DMS53 treated with DMSO at 0.1 percent for 48 hours (cell line): Measurements from ENCODE around the gene SNRNP70.
A peak's percentile ranks its signal among the peaks of the same experiment; 100 is the strongest.
"Not testable (repeated sequence)": the region's sequence is repeated elsewhere in the genome, so short reads cannot be mapped to it uniquely, and the experiment has no call there.

Source experiments
- DNase-seq: peaks from one replicate; lab custom pipeline; 2025; ENCODE audit not compliant: unreplicated experiment; lab: John Stamatoyannopoulos, UW

The SNRNP70 gene

DNA sequence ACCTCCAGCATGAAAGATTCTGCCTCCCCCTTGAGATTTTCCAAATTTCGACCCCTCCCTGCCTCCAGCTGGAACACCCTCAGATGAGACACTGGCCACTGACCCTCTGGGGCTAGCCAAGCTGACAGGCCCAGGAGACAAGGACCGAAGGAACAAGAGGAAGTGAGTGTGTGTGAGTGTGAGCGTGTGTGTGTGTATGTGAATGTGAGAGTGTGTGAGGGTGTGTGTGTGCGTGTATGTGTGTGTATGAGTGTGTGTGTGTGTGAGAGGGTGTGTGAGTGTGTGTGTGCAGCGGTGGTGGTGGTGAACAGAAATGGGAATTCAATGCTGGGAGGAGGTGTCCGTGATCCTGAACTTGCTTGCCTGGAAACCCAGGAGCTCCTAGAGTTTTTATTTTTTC lies 56.1 kb downstream of the SNRNP70 start:
- DNase-seq, result no peak

DNA sequence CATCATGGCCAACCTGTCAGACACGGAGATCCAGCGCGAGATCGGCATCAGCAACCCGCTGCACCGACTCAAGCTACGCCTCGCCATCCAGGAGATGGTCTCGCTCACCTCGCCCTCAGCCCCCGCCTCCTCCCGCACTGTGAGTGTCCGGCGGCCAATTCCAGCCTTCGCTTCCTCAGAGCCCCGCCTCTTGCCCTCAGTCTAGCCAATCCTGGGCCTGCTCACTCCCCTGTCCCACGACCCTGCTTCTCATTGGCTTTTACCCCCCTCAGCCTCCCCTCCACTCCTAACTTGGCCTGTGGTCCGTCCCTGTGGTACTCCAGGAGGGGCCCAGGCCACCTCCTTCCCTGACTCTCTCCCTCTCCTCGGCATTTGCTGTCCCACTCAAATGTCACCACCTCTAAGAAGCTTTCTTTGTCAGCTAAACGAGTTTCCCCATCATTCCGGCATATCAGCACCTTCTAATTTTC lies 57.6 kb downstream of the SNRNP70 start:
- peak; percentile 52 for DNase-seq

DNA sequence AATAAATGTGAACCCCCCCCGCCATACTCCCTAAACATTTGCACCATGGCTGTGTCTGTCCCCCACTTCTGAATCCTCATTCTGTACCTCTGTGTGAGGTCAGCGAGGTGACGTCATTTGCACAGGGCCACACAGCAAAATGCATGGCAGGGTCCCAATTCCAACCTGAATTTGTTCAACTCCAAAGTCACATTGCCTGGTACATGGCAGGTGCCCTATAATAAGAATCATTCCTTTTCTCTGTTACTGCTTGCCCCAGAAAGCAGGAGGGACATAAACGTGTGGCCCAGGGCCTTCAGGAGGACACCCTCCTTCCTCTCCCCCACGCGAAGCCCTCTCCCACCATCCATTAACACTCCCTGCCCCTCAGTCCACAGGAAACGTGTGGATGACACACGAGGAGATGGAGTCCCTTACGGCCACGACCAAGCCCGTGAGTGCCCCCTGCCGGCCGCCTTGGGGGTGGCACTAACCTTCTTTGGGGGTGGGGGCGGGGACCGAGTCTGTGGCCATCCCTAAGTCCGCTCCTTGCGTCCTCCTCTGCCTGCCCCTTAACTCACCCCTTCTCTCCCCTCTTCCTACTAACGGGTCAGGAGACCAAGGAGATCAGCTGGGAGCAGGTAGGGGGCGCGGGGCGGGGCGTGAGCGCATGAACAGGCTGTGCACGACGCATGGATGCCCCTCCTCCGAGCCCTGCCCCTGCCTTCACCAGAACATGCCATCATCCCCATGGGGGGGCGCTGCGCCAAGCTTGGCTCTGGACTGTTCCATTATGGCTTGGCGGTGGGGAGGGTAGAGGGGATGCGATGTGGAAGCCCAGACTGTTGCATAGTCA lies 60.5 kb downstream of the SNRNP70 start:
- DNase-seq, result peak; percentile 8

DNA sequence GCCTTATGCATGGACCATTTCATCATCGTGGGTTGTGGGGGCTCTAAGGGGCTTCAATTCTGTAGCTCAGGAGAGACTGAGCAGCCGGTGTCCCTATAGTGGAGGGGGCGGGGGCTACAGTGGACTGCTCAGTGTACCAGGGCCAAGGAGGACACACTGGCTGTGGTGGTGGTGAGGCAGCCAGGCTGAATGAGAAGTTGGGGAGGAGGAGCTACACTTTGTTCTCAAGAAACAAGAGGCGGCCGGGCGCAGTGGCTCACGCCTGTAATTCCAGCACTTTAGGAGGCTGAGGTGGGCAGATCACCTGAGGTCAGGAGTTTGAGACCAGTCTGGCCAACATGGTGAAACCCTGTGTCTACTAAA lies 61.1 kb downstream of the SNRNP70 start:
- DNase-seq, result not testable (repeated sequence)

DNA sequence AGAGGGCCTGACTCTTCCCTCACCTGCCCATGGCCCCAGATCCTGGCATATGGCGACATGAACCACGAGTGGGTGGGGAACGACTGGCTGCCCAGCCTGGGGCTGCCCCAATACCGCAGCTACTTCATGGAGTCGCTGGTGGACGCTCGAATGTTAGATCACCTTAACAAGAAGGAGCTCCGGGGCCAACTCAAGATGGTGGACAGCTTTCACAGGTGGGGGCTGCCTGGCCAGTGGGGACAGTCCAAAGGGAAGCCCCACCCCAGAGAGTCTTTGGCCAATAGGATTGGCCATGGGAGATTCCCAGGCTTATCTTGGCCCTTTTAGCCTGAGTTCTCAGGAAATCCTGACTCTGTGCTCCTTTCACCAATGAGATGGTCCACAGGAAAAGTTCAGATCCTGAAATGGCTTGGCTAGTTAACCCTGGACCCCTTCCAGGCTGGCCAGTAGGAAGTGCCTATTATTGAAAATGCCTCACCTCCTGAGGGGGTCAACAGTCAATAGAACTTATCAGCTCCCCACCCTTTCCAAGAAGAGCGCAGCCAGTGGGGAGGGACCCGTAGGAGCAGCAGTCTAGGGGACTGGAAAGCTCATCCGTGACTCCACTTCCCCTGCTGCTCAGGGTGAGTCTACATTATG lies 62.9 kb downstream of the SNRNP70 start:
- no peak for DNase-seq

DNA sequence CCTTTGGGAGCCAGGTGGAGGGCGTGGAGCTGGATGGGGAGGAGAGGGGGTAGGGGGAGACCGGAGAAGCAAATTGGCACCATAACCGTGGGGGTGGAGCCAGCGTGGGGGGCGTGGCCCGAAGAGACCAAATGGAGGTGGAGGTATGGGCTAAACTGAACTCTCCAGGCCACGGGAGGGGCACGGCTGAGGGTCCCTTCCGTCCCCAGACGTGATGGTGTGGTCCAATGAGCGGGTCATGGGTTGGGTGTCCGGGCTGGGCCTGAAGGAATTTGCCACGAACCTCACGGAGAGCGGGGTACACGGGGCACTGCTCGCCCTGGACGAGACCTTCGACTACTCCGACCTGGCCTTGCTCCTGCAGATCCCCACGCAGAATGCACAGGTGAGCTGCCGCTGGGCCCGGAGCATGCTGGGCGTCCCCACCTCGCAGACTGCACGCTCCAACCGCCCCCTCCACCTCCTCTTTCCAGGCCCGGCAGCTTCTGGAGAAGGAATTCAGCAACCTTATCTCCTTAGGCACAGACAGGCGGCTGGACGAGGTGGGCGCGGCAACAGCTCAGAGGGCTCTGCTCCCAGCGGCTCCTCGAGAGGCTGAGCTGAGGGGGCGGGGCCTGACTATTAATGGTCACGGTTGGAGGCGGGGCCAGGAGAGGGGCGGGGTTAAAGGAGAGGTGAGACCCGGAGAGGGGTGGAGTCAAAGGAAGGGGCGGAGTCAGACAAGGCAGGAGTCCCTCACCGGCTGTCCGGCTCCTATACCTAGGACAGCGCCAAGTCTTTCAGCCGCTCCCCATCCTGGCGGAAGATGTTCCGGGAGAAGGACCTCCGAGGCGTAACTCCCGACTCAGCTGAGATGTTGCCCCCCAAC lies 63.8 kb downstream of the SNRNP70 start:
- DNase-seq, result peak; percentile 64

DNA sequence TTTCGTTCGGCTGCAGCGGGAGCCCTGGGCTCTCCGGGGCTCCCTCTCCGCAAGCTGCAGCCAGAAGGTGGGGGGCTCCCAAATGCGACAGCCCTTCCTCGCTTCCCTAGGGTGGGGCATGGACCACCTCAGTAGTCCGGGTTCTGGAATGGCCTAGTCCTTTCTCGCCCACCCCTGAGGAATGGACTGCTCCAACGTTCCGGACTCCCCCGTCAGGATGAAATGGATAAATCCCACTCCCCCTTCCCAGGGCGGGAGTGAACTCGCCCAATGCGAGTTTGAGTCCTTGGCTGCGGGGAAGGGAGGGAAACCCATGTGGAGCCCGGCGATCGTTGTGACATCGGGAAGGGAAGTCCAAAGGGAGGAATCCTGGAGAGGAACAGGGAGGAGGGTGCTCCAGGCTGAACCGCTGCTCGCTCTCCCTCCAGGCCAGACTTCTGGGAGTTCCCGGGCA lies 64.4 kb downstream of the SNRNP70 start:
- DNase-seq, result peak; percentile 79

DNA sequence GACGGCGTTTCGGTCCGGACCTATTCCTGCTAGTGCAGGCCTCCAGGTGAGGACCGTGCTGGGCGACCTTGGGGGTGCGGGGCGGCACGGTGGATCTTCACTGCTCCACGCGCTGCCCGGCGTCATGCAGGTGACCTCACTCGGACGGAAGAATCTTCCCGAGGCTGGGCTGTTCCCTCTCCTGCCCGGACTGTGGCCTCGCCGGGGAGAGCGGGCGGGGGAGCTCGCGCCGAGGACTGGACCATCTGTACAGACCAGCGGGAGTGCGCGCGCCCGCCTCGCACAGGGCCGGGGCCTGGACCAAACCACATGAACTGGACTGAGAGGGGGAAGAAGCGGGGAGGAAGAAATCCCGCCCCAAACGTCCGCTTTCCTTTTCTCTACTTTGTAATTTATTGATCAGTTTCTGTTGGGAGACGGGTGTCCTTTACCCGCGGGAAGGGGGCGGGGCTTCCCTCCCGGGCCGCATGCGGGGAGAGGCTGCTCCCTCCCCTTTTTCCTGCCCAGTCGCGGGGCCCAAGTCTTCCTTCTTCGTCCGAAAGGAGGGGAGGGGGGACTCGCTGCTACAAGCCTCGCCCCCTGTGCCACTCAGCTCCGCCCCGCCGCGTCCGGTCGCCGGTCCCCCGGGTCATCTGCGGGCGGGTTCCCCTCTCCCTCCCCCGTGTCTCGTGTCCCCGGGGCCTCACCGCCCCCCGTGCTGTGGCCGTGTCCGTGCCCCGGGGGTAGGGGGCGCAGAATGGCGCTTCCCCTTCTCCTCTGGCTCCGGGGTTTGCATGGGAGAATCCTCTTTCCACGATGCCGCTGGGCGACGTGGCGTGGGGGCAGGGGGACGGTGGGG lies 65.1 kb downstream of the SNRNP70 start:
- DNase-seq, result peak; percentile 86

DNA sequence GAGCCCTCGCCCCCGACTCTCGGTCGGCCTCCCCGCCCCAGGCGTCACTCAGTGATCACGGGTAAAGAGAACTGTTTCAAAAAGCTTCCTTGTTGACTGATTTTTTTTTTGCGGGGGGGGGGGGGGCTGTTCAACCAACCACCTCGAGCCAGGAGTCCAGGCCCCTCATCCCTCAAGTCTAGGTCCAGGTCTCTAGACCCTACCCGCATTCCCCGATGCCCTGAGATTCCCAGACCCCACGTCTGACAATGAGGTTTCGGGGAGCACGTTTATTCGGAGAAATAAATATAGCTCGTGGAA lies 65.6 kb downstream of the SNRNP70 start:
- DNase-seq, result peak; percentile 28

DNA sequence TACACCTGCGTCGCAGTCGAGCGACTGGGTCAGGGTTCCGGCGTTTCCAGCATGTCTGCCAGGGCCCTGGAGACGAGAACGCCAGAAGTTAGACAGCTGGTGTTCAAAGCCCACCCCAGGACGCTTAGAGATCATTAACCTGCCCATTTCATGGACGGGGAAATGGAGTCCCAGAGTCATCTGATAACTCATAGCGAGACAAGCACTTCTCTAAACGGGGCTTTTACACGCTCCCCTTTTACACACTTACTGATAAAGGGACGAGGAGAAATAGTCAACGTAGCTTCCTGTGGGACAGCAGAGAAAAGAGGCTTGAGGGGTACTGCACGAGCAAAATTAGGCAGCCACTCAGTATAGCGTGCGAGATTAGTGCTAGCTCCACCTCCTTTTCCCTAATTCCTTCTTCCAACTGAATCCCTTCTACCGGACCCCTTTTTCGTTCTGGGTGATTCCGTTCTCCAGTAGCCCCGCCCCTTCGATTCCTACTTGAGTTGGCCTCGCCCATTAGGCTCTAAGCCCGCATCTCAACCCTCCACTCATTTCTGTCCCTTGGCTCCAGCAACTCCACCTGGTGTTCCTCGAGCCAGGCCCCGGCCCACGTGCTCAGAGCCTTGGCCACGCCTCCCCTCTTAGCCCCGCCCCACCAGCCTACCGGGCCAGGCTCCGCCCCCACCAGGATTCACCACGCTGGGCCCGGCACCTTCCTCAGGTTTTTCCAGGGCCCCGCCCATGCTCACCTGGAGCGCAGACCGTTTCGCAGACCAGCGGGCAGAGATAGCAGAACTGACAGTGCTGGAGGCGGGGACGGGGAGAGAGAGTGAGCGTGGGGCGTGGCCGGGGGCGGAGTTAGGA lies 66.2 kb downstream of the SNRNP70 start:
- peak; percentile 77 for DNase-seq

DNA sequence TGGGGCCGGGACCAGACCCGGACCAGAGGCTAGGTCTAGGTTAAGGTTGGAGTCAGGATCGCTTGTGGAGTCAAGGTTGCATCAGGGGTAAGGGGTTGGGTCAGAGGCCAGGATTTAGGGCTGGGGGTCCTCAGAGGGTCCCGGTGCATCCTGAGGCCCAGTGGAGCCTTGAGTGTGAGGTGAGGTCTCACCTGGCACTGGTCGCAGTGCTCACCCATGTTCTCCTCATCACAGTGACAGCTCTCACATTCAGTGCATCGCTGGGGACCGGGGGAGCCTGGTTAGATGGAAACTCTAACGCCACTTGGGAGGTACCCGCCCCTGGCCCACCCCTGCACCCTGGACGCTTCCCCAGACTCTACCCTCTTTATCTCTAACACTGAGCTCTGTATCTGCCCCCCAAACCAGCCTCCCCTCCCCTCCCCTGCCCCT lies 66.9 kb downstream of the SNRNP70 start:
- DNase-seq, result no peak

DNA sequence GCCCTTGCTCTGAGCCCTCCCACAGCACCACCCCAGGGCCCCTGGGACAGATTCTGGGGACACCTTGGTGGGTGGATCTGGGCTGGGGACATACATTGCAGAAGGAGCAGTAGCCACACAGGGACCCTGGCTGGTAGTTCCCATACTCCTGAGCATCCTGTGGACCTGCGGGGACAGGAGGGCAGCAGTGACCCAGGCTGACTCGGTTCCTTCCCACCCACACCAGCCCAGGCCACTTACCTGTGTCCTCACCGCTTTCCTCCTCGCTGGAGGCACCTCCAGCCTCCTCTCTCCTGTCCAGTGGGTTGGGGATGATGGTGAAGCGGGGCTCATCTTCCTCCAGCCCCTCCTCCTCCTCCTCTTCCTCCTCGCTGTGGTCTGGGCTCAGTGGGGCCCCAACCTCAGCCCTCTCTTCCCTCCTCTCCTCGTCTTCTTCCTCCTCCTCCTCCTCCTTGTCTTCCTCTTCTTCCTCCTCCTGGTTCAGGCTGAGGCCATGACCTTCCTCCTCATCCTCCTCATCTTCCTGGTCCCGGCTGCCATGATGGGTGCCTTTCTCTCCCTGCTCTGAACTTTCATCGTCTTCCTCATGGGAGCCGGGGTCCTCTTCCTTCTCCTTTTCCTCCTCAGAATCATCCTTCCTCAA lies 68.0 kb downstream of the SNRNP70 start:
- DNase-seq, result no peak

DNA sequence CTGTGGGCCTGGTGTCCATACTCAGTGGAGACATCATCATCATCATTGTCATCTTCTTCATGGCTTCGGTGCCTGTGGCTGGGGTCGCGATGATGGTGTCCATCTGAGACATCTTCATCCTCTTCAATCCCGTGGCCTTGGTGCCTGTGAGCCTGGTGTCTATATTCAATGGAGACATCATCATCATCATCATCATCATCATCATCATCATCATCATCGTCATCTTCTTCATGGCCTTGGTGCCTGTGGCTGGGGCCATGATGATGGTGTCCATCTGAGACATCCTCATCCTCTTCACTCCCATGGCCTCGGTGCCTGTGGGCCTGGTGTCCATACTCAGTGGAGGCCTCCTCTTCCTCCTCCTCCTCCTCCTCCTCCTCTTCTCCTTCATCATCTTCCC lies 69.0 kb downstream of the SNRNP70 start:
- DNase-seq, result no peak

DNA sequence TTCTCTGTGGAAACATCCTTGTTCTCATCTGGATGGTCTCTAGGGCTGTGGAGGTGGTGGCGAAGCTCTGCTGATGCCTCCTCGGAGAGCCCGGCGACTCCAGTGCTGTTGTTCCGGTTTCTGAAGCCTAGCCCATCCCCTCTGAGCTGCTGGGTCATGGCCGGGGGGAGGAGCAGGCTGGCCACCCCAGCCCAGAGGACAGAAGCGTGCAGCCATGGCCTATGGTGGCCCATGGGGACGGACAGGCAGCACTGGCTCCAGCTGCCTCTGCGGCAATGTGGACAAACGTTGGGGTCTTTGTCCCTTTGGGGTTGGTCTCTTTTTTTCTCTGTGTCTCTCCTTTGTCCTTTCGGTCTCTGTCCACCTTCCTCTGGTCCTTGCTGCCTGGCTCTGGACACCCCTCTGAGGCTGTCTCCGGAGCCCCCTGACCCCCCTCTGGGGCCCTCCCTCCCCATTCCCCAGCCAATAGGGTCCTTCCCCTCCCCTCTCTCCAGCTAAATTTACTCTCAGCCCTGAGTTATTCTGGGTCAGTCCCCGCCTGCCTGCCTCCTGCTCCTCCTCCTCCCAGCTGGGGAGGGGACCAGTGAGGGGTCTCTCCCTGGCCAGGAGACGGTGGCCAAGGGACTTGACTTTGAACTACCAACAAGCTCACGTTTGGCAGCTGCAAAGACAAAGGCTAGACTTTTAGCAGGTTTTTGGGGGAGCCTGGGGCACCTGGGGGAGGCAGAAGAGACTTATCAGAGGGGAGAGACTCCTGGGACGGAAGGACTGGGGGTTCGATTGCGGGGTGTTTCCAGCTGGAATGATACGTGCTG lies 70.0 kb downstream of the SNRNP70 start, which contains the start of gene HRC:
TSS of gene HRC (minus strand) at position 392 of the 815 bp plus-strand sequence. CDS start at position 233, 159 bp downstream.
- DNase-seq, result no peak

DNA sequence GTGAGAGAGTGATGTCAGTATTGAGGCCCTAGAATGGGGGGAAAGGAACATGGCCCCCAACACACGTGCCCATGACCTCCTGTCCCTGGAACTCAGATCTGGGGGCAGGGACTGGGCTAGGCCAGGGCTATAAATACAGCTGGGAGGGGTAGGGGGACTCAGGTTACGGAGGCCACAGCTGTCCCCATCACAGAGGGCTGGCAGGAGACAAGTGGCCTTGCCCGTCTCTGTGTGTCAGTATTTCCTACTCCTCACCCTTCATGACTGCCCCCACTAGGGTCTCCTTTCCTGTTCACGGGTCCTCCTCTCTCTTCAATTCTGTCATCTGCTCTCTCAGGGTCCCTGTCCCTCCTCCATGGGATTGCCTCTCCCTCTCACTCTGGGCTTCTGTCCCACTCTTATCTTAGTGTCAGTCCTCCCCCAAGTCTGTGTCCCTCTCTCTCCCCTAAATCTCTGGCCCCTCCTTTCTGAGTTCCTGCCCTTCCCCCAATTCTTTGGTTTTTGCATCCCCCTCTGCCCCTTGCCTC lies 70.6 kb downstream of the SNRNP70 start:
- no peak for DNase-seq

DNA sequence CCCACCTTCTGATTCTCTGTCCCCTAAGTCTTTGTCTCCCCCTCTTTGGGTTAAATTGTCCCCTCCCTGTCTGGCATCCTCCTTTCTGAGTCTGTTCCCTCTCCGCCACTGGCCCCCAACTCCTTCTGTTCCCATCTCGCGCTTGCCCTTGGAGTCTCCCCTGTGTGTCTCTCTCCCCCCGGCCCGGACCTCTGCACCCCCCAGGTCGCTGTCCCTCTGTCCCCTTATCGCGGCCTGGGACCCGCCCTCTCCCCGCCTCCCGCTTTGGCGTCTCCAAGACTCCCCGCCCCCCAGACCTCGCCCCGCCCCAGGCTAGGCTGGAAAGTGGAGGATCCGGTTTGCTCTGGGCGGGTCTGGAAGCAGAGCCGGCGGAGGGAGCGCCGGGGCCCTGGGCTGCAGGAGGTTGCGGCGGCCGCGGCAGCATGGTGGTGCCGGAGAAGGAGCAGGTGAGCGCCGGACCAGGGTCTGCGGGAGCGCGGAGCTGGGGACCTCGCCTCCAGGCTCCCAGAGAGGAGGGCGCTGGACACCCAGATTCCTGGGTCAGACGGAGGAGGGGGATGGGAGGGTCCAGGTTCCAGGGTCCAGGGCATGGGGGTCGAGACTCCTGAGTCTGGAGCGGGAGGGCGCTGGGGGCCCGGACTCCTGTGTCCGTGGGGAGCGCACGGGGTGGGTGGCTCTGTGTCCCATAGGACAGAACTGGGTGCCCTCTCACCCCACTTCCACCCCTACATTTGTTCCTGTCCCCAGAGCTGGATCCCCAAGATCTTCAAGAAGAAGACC lies 72.4 kb downstream of the SNRNP70 start, which contains the start of gene TRPM4:
TSS of gene TRPM4 (plus strand) at position 348 of the 780 bp plus-strand sequence. CDS start at position 423, 75 bp downstream.
- peak; percentile 61 for DNase-seq
